Hepatocyte (in vitro differentiated cells): ENCODE data around the gene SNX2. TPM values are rescaled to one million over a fixed set of nuclear protein-coding genes. Genes with fewer than 3 reads are reported as not detected.

Experiments used
- DNase-seq: peaks from one replicate; pipeline ENCODE4 v3.0.0-alpha.2; 2016; ENCODE audit warnings: low spot score
- H2AFZ ChIP-seq: fragments of 200-600 bp; sonication (generic); 2 replicates; pipeline ENCODE4 v1.6.0; 2016; ENCODE audit warnings: antibody characterized with exemption, mild to moderate bottlenecking
- H3K27ac ChIP-seq: fragments of 200-600 bp; sonication (generic); 2 replicates; pipeline ENCODE4 v1.5.1; 2016; ENCODE audit warnings: mild to moderate bottlenecking
- H3K27me3 ChIP-seq: fragments of 200-600 bp; sonication (generic); 2 replicates; pipeline ENCODE4 v1.6.1; 2016
- H3K36me3 ChIP-seq: fragments of 200-600 bp; sonication (generic); replicated peaks from 2 replicates; pipeline ENCODE4 v1.5.1; 2016; ENCODE audit warnings: low read depth; ENCODE audit not compliant: insufficient read depth
- H3K4me1 ChIP-seq: fragments of 200-600 bp; sonication (generic); 2 replicates; pipeline ENCODE4 v1.5.1; 2016; ENCODE audit warnings: mild to moderate bottlenecking, moderate library complexity; ENCODE audit not compliant: insufficient read depth
- H3K4me2 ChIP-seq: fragments of 200-600 bp; sonication (generic); 2 replicates; pipeline ENCODE4 v1.6.0; 2016
- H3K4me3 ChIP-seq: fragments of 200-600 bp; sonication (generic); 2 replicates; pipeline ENCODE4 v1.5.1; 2016; ENCODE audit warnings: mild to moderate bottlenecking
- H3K79me2 ChIP-seq: fragments of 200-600 bp; sonication (generic); 2 replicates; pipeline ENCODE4 v1.6.0; 2017; ENCODE audit warnings: mild to moderate bottlenecking
- H3K9me2 ChIP-seq: fragments of 200-600 bp; sonication (generic); replicated peaks from 2 replicates; pipeline ENCODE4 v1.6.0; 2017; ENCODE audit warnings: mild to moderate bottlenecking; ENCODE audit not compliant: insufficient read depth
- H3K9me3 ChIP-seq: fragments of 200-600 bp; sonication (generic); 2 replicates; pipeline ENCODE4 v1.5.1; 2016; ENCODE audit warnings: low read depth, mild to moderate bottlenecking
- H4K20me1 ChIP-seq: fragments of 200-600 bp; sonication (generic); 2 replicates; pipeline ENCODE4 v1.6.0; 2016; ENCODE audit warnings: mild to moderate bottlenecking; ENCODE audit not compliant: insufficient read depth, poor library complexity, severe bottlenecking
- CTCF ChIP-seq: fragments of 200-600 bp; sonication (generic); IDR thresholded peaks from 2 replicates; pipeline ENCODE4 v1.5.1; 2016; ENCODE audit warnings: antibody characterized with exemption, mild to moderate bottlenecking; ENCODE audit not compliant: poor library complexity
- EZH2 ChIP-seq: fragments of 200-600 bp; sonication (generic); IDR thresholded peaks from 2 replicates; pipeline ENCODE4 v1.6.1; 2016; ENCODE audit warnings: antibody characterized with exemption, mild to moderate bottlenecking, borderline replicate concordance
- EZH2phosphoT487 ChIP-seq: fragments of 200-600 bp; sonication (generic); IDR thresholded peaks from one replicate; pipeline ENCODE4 v1.6.1; 2018; ENCODE audit warnings: antibody characterized with exemption, mild to moderate bottlenecking, low read depth, moderate library complexity; ENCODE audit not compliant: unreplicated experiment, severe bottlenecking
- WGBS: methylation state at CpG from one replicate; pipeline ENCODE4 v1.1.6; 2016; ENCODE audit warnings: low lambda C conversion rate; ENCODE audit errors: missing lambda C conversion rate; 5-methylcytosine and 5-hydroxymethylcytosine counted together
- polyA plus RNA-seq: library from polyadenylated mRNA; unstranded; fragments of >200 nt; fragmentation: Nextera tagmentation; extraction: Ambion mirVana; gene quantifications from 2 replicates; pipeline ENCODE4 v1.2.1, GENCODE V29; 2016
- total RNA-seq: library from RNA; depleted of rRNA; stranded (reverse); fragments of >200 nt; gene quantifications from 2 replicates; pipeline ENCODE4 v1.2.3, GENCODE V29; 2014

The SNX2 gene
- total and polyA plus RNA-seq, 2 experiments from 2014 or later = 99.5 to 107 TPM

GRCh38 chr5:122844910-122845228 lies 70.0 kb downstream of the SNX2 start:
- WGBS = 8% methylated on average over 16 of the region's 16 CpGs

GRCh38 chr5:122845229-122846050 lies 70.6 kb downstream of the SNX2 start, which contains the start of gene SNX24:
Gene SNX24, plus strand, starts transcription at chr5:122845613. Its CDS starts 21 bp downstream, at chr5:122845634.
- no peaks in the 10 kb centered on the region for H3K27me3 ChIP-seq
- peaks cover 36% of the 10 kb centered on the region for H3K79me2 ChIP-seq
- no peaks in the 10 kb centered on the region for H4K20me1 ChIP-seq
- H3K9me2 ChIP-seq = no peaks in the 10 kb centered on the region
- peaks cover 27% of the 10 kb centered on the region for H3K4me1 ChIP-seq
- H3K4me3 ChIP-seq = peak within 1 kb of the TSS; percentile 99
- H3K4me2 ChIP-seq = peak within 1 kb of the TSS; percentile 77
- peak; percentile 91 for DNase-seq
- H3K36me3 ChIP-seq = no peaks in the 10 kb centered on the region
- peak within 1 kb of the TSS; percentile 94 for H3K27ac ChIP-seq
- H2AFZ ChIP-seq = peak within 1 kb of the TSS; percentile 89
- no peaks in the 10 kb centered on the region for H3K9me3 ChIP-seq
- no peak for TF ChIP-seq EZH2
- no peak for TF ChIP-seq CTCF
- no peak for TF ChIP-seq EZH2phosphoT487
- WGBS = 2% methylated on average over 55 of the region's 92 CpGs

More at GRCh38 chr5:122844910-122845228, 70.0 kb downstream of the SNX2 start:
- Histone ChIP-seq H3K4me1 (peaks cover 27% of the 10 kb centered on the region), H4K20me1 (no peaks in the 10 kb centered on the region), H3K27ac (peak overlapping the region; percentile 94), H3K36me3 (no peaks in the 10 kb centered on the region), H2AFZ (peak overlapping the region; percentile 88), H3K79me2 (peaks cover 31% of the 10 kb centered on the region), H3K9me2 (no peaks in the 10 kb centered on the region), H3K9me3 (no peaks in the 10 kb centered on the region), H3K4me2 (peak overlapping the region; percentile 77), H3K4me3 (peak overlapping the region; percentile 99), H3K27me3 (no peaks in the 10 kb centered on the region)
- TF ChIP-seq CTCF (no peak), EZH2phosphoT487 (no peak), EZH2 (no peak)
- no peak for DNase-seq

GRCh38 chr5:122846051-122846550 lies 71.2 kb downstream of the SNX2 start:
- no peaks in the 10 kb centered on the region for H3K27me3 ChIP-seq
- WGBS = 3% methylated on average over 6 of the region's 6 CpGs
- peak overlapping the region; percentile 89 for H2AFZ ChIP-seq

More at GRCh38 chr5:122846051-122846550, 71.2 kb downstream of the SNX2 start:
- Histone ChIP-seq H3K27ac (peak overlapping the region; percentile 94), H3K4me2 (peak overlapping the region; percentile 77), H3K36me3 (no peaks in the 10 kb centered on the region), H3K9me3 (no peaks in the 10 kb centered on the region), H4K20me1 (no peaks in the 10 kb centered on the region), H3K4me1 (peaks cover 27% of the 10 kb centered on the region), H3K79me2 (peaks cover 43% of the 10 kb centered on the region), H3K4me3 (peak overlapping the region; percentile 99), H3K9me2 (no peaks in the 10 kb centered on the region)
- peak; percentile 47 for DNase-seq
- no peak for TF ChIP-seq EZH2
- TF ChIP-seq CTCF = no peak
- no peak for TF ChIP-seq EZH2phosphoT487
